CD14-positive monocyte (primary cell): ENCODE results near the gene HOXD1. TPM values are rescaled to one million over a fixed set of nuclear protein-coding genes. Genes with fewer than 3 reads are reported as not detected.
A peak's percentile ranks its signal among the peaks of the same experiment; 100 is the strongest.

Source experiments
- DNase-seq, 3 donors: peaks; one replicate each; pipeline ENCODE4 v3.0.0-alpha.2; 2011 to 2022
- H2AFZ ChIP-seq: 2 replicates; pipeline ENCODE4 v1.6.0; 2012; ENCODE audit warnings: mild to moderate bottlenecking, low read depth, low read length, inconsistent platforms; ENCODE audit not compliant: insufficient read depth, poor library complexity, severe bottlenecking
- H3K27ac ChIP-seq, 2 donors: 1 replicate in 1 of 2; 2 replicates in 1 of 2; pipeline ENCODE4 v1.5.1; 2012 to 2013; ENCODE audit warnings: low read length in 2 of 2, control low read depth in 1 of 2, inconsistent platforms in 1 of 2, low read depth in 1 of 2, mild to moderate bottlenecking in 1 of 2
- H3K27me3 ChIP-seq, 2 donors: one replicate each; pipeline versions ENCODE4 v1.6.0 to v1.6.1; 2011 to 2013; ENCODE audit warnings: low read length in 2 of 2; ENCODE audit not compliant: control insufficient read depth in 2 of 2, insufficient read depth in 2 of 2
- H3K36me3 ChIP-seq, 2 donors: replicated peaks in 1 of 2; 1 replicate in 1 of 2; 2 replicates in 1 of 2; pipeline versions ENCODE4 v1.5.1 to v1.6.1; 2012 to 2013; ENCODE audit warnings: low read length in 2 of 2, control low read depth in 1 of 2, inconsistent platforms in 1 of 2, mild to moderate bottlenecking in 1 of 2; ENCODE audit not compliant: insufficient read depth in 2 of 2, control insufficient read depth in 1 of 2
- H3K4me1 ChIP-seq, 2 donors: 1 replicate in 1 of 2; 2 replicates in 1 of 2; pipeline versions ENCODE4 v1.5.1 to v1.6.1; 2012 to 2013; ENCODE audit warnings: low read length in 2 of 2, control low read depth in 1 of 2, inconsistent platforms in 1 of 2, mild to moderate bottlenecking in 1 of 2, moderate library complexity in 1 of 2; ENCODE audit not compliant: insufficient read depth in 2 of 2, control insufficient read depth in 1 of 2
- H3K4me2 ChIP-seq: replicated peaks from 2 replicates; pipeline ENCODE3; 2012; ENCODE audit warnings: low read length, moderate library complexity, mild to moderate bottlenecking; ENCODE audit not compliant: poor library complexity, severe bottlenecking; ENCODE audit errors: extremely low read depth
- H3K4me3 ChIP-seq, 3 experiments: fragments of 200-600 bp in 1 of 3; sonication (generic) in 1 of 3; replicated peaks in 1 of 3; 1 replicate in 2 of 3; 2 replicates in 1 of 3; pipeline ENCODE4 v1.5.1; 2011 to 2013; ENCODE audit warnings: low read length in 3 of 3, mild to moderate bottlenecking in 3 of 3, control low read depth in 2 of 3, low read depth in 2 of 3, inconsistent platforms in 1 of 3, moderate library complexity in 1 of 3
- H3K79me2 ChIP-seq: 2 replicates; pipeline ENCODE4 v1.6.0; 2012; ENCODE audit warnings: mild to moderate bottlenecking, control low read depth, inconsistent platforms, low read length, moderate library complexity; ENCODE audit not compliant: insufficient read depth
- H3K9ac ChIP-seq: 2 replicates; pipeline ENCODE4 v1.6.0; 2017; ENCODE audit warnings: low read length, mild to moderate bottlenecking; ENCODE audit not compliant: insufficient read depth, poor library complexity, severe bottlenecking
- H3K9me3 ChIP-seq, 2 donors: replicated peaks in 1 of 2; 1 replicate in 1 of 2; 2 replicates in 1 of 2; pipeline versions ENCODE4 v1.5.1 to v1.6.1; 2012 to 2013; ENCODE audit warnings: low read length in 2 of 2, control low read depth in 1 of 2; ENCODE audit not compliant: control insufficient read depth in 1 of 2, insufficient read depth in 1 of 2
- H4K20me1 ChIP-seq: 2 replicates; pipeline ENCODE4 v1.6.0; 2012; ENCODE audit warnings: mild to moderate bottlenecking, low read length, control low read depth, moderate library complexity; ENCODE audit not compliant: insufficient read depth
- H3K27ac Mint-ChIP-seq, 7 donors: one replicate each; pipeline ENCODE4 v1.8.0; 2020; ENCODE audit warnings: mild to moderate bottlenecking in 7 of 7, mixed read lengths in 7 of 7, moderate library complexity in 6 of 7, inconsistent platforms in 2 of 7
- H3K27me3 Mint-ChIP-seq, 3 donors: one replicate each; pipeline ENCODE4 v1.8.0; 2021 to 2022; ENCODE audit warnings: low read depth in 3 of 3, mild to moderate bottlenecking in 3 of 3, mixed read lengths in 3 of 3, moderate library complexity in 3 of 3, inconsistent platforms in 1 of 3
- H3K36me3 Mint-ChIP-seq, 2 donors: one replicate each; pipeline ENCODE4 v1.8.0; 2020; ENCODE audit warnings: mixed read lengths in 2 of 2, inconsistent platforms in 1 of 2, mild to moderate bottlenecking in 1 of 2
- H3K4me1 Mint-ChIP-seq: one replicate; pipeline ENCODE4 v1.8.0; 2020; ENCODE audit warnings: mild to moderate bottlenecking, mixed read lengths
- H3K4me3 Mint-ChIP-seq, 2 donors: one replicate each; pipeline ENCODE4 v1.8.0; 2020; ENCODE audit warnings: mild to moderate bottlenecking in 2 of 2, mixed read lengths in 2 of 2, moderate library complexity in 1 of 2
- H3K9me3 Mint-ChIP-seq, 7 donors: one replicate each; pipeline ENCODE4 v1.8.0; 2020 to 2022; ENCODE audit warnings: mixed read lengths in 7 of 7, mild to moderate bottlenecking in 6 of 7, moderate library complexity in 6 of 7, inconsistent platforms in 2 of 7
- CTCF ChIP-seq: fragments of 200-600 bp; IDR thresholded peaks from one replicate; pipeline ENCODE4 v1.8.0; 2022; ENCODE audit warnings: antibody characterized with exemption, mild to moderate bottlenecking
- WGBS: methylation state at CpG from one replicate; pipeline ENCODE4 v1.1.5; 2013; ENCODE audit warnings: missing lambda C conversion rate; ENCODE audit not compliant: insufficient coverage; 5-methylcytosine and 5-hydroxymethylcytosine counted together
- intact Hi-C, 2 donors: fragments of 100-400 bp; cut with micrococcal nuclease; formaldehyde crosslinking; loops; one replicate each; pipeline versions ENCODE4 v1.15.0 to v1.15.1; 2023
- polyA plus RNA-seq, 3 donors: library from polyadenylated mRNA; depleted of rRNA in 1 of 3; unstranded in 2 of 3; stranded (reverse) in 1 of 3; fragments of 300-500 nt in 2 of 3; fragments of >200 nt in 1 of 3; fragmentation: Illumina TruSeq in 2 of 3; gene quantifications; 1 replicate in 2 of 3; 2 replicates in 1 of 3; pipeline ENCODE4 v1.2.3, GENCODE V29; 2012 to 2021

Gene HOXD1
- polyA plus RNA-seq, 3 donors = not detected

GRCh38 chr2:176177580-176178037, 10.9 kb upstream of the HOXD1 start:
- Histone ChIP-seq H4K20me1 (no peaks in the 10 kb centered on the region), H3K4me3 (no peak overlapping the region), H3K9me3 (peaks cover 0 to 41% of the 10 kb centered on the region in 2 donors), H3K4me2 (no peak overlapping the region), H3K27ac (no peak overlapping the region), H3K36me3 (no peaks in the 10 kb centered on the region), H3K27me3 (peaks cover 89 to 100% of the 10 kb centered on the region in 2 donors), H3K79me2 (no peaks in the 10 kb centered on the region), H3K4me1 (no peaks in the 10 kb centered on the region), H3K9ac (no peak overlapping the region), H2AFZ (no peak overlapping the region)
- peaks cover 91 to 98% (median 95%) of the 10 kb centered on the region in 3 donors for H3K27me3 Mint-ChIP-seq
- H3K4me3 Mint-ChIP-seq = peak overlapping the region in 1 of 2 donors; percentile 82
- H3K36me3 Mint-ChIP-seq = no peaks in the 10 kb centered on the region
- no peak overlapping the region for H3K27ac Mint-ChIP-seq
- peaks cover 7% of the 10 kb centered on the region for H3K4me1 Mint-ChIP-seq
- 5% methylated on average over 10 of the region's 12 CpGs for WGBS
- TF ChIP-seq CTCF = no peak
- no peak for DNase-seq
- intact Hi-C loops = no loop called here
- H3K9me3 Mint-ChIP-seq = peaks cover 0 to 27% (median 9%) of the 10 kb centered on the region in 7 donors

- H3K36me3 Mint-ChIP-seq = no peaks in the 10 kb centered on the region
- intact Hi-C loops = no loop called here
- no peaks in the 10 kb centered on the region for H3K4me1 ChIP-seq
- H3K4me3 ChIP-seq = no peak overlapping the region
- peaks cover 0 to 24% (median 7%) of the 10 kb centered on the region in 7 donors for H3K9me3 Mint-ChIP-seq
- peaks cover 7% of the 10 kb centered on the region for H3K4me1 Mint-ChIP-seq
- no peak overlapping the region for H3K9ac ChIP-seq
- peaks cover 0 to 39% of the 10 kb centered on the region in 2 donors for H3K9me3 ChIP-seq
- DNase-seq = no peak
- no peak overlapping the region for H3K27ac ChIP-seq
- H3K79me2 ChIP-seq = no peaks in the 10 kb centered on the region
- H3K27me3 ChIP-seq = peaks cover 89 to 100% of the 10 kb centered on the region in 2 donors
- 2% methylated on average over 63 of the region's 68 CpGs for WGBS
- H2AFZ ChIP-seq = no peak overlapping the region
- TF ChIP-seq CTCF = no peak
- no peak overlapping the region for H3K4me2 ChIP-seq
- H3K4me3 Mint-ChIP-seq = peak overlapping the region; percentile 47 to 82
- no peaks in the 10 kb centered on the region for H4K20me1 ChIP-seq
- no peaks in the 10 kb centered on the region for H3K36me3 ChIP-seq
- no peak overlapping the region for H3K27ac Mint-ChIP-seq
- H3K27me3 Mint-ChIP-seq = peaks cover 91 to 98% (median 95%) of the 10 kb centered on the region in 3 donors
Observed at GRCh38 chr2:176178038-176178756, 10.3 kb upstream of the HOXD1 start.
